Activated T-cell treated with anti-CD3 and anti-CD28 coated beads for 1 hour (primary cell): Measurements from ENCODE around the gene HOXD4.

Experiments used
- DNase-seq: peaks from one replicate; pipeline ENCODE4 v3.0.0-alpha.2; 2020; ENCODE audit warnings: low read depth

The HOXD4 gene

DNA sequence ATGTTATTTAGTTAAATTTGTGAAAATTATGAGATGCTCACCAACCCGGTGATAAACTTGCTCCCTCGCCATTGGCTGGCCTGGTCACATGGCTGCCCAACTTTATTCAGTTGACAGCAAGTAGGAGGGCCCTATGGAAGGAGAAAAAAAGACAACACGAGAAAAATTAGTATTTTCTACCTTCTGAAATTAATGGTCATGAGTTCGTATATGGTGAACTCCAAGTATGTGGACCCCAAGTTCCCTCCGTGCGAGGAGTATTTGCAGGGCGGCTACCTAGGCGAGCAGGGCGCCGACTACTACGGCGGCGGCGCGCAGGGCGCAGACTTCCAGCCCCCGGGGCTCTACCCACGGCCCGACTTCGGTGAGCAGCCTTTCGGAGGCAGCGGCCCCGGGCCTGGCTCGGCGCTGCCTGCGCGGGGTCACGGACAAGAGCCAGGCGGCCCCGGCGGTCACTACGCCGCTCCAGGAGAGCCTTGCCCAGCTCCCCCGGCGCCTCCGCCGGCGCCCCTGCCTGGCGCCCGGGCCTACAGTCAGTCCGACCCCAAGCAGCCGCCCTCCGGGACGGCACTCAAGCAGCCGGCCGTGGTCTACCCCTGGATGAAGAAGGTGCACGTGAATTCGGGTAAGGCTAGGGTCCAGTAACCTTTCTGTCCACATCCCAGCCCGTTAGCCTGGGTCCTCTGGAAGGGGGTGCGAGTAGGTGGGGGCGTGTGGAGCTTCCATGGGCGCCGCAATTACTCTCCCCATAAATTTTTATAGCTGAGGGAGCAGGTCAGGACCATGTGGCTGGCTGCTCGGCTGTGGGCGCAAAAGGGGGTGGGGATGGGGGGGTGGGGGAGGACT lies at the start of gene HOXD4:
Gene HOXD4 (plus strand): TSS at position 109 of the 846 bp plus-strand sequence. CDS start 84 bp downstream, at position 193.
- no peak for DNase-seq

- DNase-seq = no peak
Observed at GRCh38 chr2:176101842-176102241, 49.5 kb upstream of the HOXD4 start.

- no peak for DNase-seq
Observed at GRCh38 chr2:176102309-176102866, 49.0 kb upstream of the HOXD4 start.

DNA sequence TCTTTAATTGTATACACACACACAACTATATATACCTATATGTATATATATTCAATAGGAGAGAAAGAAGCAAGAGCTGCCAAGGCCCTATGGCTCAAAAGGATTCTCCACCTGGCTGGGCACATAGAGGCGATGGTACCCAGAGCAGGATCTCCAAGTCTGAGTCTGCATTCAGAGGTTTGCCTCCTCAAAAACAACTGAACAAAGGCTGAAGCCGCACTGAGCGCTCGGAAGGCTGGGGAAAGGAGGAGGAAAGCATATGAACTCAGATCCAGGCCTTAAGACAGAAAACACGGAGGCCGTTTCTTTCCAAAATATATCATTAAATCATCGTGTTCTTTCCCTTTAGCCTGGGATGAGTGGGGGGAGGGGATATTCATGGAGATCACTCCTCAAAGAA lies 48.2 kb upstream of the HOXD4 start:
- no peak for DNase-seq

GRCh38 chr2:176103742-176104315 lies 47.5 kb upstream of the HOXD4 start:
- no peak for DNase-seq

DNA sequence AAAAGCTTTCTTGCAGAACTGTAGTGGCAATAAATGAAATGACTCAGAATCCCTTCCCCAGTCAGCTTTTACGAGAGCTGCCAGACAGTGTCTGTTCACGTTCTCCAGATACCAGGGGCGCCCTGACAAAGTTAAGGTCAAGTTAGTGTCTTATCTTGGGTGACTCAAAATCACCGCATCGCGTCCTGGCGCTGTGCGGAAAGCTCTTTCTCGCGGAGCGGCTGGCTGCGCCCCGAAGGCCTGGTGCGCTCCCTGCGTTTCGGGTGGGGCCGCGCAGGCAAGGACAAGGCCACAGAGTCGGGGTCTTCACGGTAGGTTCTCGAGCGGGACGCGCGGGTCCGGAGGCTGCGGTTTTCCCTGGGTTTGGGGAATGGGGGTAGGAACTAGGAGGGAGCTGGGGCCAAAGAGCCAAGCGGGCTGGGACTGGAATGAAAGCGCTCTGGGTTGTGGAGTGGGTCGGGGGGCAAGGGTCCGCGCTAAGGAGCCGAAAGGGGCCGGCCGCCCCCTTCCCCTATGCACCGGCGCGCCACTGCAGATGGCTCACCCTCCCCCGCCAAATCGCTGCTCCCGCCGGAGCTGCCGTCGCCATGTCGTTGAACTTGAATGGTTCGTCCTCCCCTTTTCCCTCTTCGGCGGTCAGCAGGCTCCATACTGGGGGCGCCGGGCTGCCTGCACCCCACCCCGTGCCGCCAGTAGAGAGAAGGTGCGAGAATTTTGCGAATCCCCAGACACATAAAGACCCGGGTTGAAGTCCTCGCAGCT lies 46.9 kb upstream of the HOXD4 start:
- DNase-seq = no peak

DNA sequence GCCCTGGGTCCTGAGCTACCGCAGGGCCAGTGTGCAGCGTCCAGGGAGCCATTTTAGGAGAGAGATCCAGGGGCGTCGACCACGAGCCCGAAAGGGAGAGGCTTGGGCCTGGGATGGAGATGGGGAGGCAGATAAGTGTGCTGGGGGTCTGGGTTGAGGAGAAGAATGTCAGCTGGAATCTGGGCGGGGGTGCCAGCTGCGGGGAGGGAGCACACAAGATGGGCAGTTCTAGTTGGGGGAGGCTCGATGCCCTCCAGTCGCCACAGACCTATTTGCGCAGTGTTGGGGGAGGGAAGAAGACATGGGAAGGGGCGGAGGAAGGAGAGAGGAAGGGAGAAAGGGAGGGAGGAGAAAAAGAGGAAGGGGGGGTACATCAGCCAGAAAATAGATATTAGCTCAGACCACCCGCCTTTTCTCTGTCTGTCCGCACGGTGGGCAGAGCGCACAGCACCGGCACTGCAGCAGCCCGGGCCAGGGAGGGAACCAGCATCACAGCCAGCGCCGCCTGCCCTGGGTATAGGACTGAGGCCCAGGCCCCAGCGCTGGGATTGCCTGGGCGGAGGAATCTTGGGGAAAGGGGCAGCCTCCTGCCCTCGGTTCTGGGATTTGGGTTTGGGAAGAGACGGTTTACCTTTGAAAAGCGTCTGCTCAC lies 46.1 kb upstream of the HOXD4 start:
- DNase-seq = no peak

- DNase-seq = no peak
Observed at GRCh38 chr2:176105730-176106580, 45.4 kb upstream of the HOXD4 start.

- no peak for DNase-seq
Observed at GRCh38 chr2:176106581-176107539, 44.5 kb upstream of the HOXD4 start, which contains the start of gene HOXD11. Gene HOXD11, plus strand, starts transcription at chr2:176107280. Its CDS starts 76 bp downstream, at chr2:176107356.

DNA sequence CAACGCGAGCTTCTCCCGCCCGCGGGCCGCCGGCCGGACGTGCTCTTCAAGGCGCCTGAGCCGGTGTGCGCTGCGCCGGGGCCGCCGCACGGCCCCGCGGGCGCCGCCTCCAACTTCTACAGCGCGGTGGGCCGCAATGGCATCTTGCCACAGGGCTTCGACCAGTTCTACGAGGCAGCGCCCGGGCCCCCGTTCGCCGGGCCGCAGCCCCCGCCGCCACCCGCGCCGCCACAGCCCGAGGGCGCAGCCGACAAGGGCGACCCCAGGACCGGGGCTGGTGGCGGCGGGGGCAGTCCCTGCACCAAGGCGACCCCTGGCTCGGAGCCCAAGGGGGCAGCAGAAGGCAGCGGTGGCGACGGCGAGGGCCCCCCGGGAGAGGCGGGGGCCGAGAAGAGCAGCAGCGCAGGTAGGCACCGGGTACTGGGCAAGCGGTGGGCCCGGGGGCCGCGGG lies 43.6 kb upstream of the HOXD4 start:
- no peak for DNase-seq

DNA sequence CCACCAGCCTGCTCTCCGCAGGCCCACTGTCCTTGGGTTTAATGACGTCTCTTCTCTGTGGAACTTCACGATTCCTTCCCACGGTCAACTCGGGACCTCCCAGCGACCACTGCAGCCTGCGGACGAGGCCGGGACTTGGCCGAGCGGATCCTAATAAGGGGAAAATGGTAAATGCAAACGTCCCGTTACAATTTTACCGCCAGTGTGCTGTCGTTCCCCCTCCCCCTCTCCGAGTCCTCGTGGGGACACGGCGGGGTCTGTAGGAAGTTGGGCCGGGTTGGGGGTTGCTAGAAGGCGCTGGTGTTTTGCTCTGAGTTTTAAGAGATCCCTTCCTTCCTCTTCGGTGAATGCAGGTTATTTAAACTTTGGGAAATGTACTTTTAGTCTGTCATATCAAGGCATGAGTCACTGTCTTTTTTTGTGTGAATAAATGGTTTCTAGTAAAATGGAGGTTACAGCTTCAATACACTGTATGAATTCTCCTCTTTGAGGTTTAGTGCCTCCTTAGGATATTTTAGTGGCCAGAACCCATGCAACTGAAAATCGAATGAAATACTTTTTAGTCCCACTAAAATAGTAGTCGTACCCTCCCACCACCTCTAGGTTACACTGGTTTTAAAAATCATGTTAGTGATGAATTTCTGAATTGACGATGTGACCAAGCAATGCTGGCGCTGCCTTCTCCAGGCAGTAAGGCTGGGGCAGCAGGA lies 42.0 kb upstream of the HOXD4 start:
- DNase-seq = no peak

- DNase-seq = no peak
Observed at GRCh38 chr2:176109946-176110345, 41.4 kb upstream of the HOXD4 start.

DNA sequence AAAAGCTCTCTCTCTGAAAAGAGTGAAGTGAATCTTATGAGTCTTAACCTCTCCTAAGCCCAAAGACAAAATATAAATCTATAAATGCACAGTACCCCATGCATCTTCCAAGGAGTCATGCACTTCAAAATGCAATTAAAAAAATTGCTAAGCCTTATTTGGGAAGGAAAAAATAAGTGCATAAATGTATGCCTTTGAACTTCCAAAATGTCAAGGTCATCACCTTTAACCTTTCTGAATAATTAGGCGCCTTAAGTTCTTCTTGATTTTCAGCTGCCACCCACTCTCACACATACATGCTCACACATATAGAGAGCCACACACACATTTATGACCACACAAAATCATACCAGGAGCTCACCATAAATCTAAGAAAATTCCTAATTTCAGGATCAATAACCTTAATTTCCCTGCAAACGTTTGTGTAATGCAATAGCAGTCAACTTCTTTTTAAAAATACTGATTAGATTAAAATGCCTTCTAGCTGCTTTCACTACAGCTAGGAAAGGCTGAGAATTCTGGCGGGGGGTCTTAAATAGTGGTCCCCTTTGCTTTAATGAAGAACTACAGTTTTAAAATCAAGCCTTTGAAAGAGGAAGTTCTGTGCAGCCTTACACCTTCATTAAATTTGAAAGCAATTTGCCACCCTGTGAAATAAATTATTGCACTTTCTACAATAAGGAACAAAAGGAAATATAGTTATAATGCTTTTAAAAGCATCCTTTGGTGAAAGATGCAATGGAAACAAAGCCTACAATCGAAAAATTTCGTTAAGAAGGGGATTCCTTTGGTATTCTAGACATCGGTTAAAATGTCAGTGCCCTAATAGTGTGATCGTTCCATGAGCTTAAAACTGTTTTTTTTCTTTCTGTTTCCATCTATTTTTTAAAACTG lies 40.7 kb upstream of the HOXD4 start:
- no peak for DNase-seq

- no peak for DNase-seq
Observed at GRCh38 chr2:176111309-176111663, 40.1 kb upstream of the HOXD4 start.

DNA sequence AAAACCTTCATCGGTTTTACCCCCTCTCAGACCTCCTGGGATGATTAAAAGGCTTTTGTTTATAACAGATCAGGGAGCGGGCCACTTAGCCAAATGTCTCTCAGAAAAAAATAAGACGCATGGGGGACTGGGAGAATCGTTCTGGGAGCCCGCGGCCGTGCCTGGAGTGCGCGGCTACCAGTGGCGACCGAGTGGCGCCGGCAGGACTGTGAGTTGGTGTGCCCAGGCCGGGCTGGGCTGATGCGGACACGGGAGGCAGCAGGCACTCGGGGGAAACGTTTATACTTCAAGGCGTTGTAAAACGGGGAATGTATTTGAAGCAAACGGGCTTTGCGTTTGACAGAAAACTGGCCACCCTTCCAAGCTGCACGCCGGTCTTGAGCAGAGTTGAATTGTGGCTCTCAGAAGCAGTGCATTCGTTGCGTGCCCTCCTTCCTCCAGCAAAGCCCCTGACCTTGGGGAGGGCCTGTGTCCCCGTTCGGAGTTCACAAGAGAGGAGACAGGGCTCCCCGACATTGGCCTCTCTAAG lies 39.4 kb upstream of the HOXD4 start:
- DNase-seq = no peak

DNA sequence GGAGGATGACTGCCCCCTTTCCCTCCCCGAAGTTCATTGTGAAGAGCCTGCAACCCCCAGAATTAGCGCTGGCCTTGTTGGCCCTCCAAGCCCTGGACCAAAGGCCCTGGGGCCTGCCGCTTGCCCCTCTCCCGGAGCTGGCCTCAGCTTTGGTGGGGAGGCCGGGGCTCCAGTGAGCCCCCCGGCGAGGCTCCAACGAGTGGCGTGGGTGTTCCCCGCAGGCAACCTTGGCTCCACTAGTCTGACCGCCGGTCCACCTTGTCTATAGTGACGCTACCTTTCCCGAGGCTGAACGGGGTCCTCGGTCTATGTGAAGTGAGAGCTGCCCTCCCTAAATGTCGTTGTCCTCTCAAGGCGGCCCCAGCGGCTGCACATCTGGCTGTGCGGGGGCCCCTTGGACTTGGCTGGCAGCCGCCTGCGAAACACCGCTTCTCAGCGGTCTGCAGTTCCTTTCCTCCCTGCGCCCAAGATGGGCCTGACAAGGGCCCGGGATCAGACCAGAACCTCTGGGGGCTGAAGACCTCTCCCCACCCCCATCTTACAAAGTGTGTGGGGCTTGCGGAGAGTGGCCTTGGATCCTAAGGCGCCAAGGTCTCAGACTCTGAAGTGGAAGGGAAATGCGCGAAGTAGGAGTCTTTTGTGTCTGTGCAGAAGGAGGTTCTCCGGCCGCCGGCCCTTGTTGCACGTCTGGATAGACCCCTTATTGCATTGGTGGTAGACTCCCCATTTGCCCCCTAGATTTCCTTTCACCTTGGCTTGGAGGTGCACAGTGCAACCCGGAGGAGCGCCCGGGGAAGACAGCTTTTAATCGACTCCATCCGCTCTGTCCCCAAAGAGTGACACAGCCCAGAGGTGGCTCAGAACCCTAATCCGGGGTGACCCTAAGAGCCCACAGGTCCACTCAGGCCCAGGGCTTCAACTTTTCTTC lies 38.7 kb upstream of the HOXD4 start:
- DNase-seq = no peak
